Measurements from ENCODE around the gene DPP6.
A peak's percentile ranks its signal among the peaks of the same experiment; 100 is the strongest.

DPP6 gene

GRCh38 chr7:154905146-154905545 lies 852.9 kb downstream of the DPP6 start:
- DNase-seq (ENCODE audit: low spot score), result no peak

GRCh38 chr7:154905615-154906014 lies 853.4 kb downstream of the DPP6 start:
- no peak for FAIRE-seq
- DNase-seq (ENCODE audit: low spot score), result no peak

More at GRCh38 chr7:154905146-154905545, 852.9 kb downstream of the DPP6 start:
- FAIRE-seq, result no peak

DNA sequence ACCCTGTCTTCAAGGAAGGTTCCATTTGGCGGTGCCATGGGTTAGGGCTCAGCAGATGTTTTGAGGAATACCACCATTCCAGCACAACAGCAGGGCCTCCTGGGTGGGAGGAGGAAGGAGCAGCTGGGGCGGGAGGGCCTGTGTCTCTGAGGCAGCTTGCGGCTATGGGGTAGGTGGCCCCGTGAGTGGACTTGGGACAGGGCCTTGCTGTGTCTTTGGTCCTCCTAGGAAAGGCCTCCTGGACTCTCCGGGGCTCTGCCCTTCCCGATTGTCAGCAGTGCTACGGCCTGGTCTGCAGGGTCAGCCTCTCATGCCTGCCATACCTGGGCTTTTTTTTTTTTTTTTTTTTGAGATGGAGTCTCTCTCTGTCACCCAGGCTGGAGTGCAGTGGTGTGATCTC lies 854.0 kb downstream of the DPP6 start:
- FAIRE-seq (no peak), DNase-seq (ENCODE audit: low spot score) (no peak)

GRCh38 chr7:154906736-154907355 lies 854.6 kb downstream of the DPP6 start:
- DNase-seq (ENCODE audit: low spot score) (no peak), FAIRE-seq (no peak)

DNA sequence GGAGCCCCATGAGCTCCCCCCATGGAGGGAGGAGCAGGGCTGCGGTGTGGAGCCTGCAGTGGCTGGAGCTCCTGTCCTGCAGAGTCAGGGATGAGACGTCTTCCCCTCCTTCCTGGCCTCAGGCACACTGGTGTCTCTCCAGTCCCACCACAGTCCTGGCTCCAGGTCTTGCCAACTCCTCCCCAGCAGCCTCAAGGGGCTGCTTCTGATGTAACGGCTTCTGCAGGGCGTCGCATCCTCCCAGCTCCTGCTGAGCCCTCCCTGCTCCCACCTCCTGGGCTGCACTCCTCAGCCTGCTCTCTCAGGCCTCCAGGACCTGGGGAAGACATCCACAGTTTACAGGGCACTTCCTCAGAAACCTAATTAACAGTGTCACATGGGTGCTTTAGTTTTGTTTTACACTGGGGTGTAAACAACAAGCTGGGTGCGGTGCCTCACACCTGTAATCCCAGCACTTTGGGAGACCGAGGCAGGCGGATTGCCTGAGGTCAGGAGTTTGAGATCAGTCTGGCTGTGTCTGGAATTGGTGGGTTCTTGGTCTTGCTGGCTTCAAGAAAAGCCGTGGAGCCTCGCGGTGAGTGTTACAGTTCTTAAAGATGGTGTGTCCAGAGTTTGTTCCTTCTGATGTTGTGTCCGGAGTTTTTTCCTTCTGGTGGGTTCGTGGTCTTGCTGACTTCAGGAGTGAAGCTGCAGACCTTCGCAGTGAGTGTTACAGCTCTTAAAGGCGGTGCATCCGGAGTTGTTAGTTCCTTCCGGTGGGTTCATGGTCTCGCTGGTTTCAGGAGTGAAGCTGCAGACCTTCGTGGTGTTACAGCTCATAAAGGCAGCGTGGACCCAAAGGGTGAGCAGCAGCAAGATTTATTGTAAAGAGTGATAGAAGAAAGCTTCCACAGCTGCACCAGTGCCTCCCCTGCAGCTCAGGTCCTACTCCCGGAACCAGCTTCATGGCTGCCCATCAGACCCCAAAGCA lies 855.7 kb downstream of the DPP6 start:
- DNase-seq (ENCODE audit: low spot score) (no peak), FAIRE-seq (no peak)

GRCh38 chr7:154909241-154910105 lies 857.3 kb downstream of the DPP6 start:
- no peak for DNase-seq (ENCODE audit: low spot score)

GRCh38 chr7:154910125-154910524 lies 857.9 kb downstream of the DPP6 start:
- DNase-seq (ENCODE audit: low spot score) (no peak), FAIRE-seq (no peak)

More at GRCh38 chr7:154909241-154910105, 857.3 kb downstream of the DPP6 start:
- FAIRE-seq, result no peak

GRCh38 chr7:154910977-154911376 lies 858.8 kb downstream of the DPP6 start:
- FAIRE-seq, result no peak
- DNase-seq (ENCODE audit: low spot score), result no peak

GRCh38 chr7:154911411-154911810 lies 859.2 kb downstream of the DPP6 start:
- FAIRE-seq (no peak), DNase-seq (ENCODE audit: low spot score) (no peak)

GRCh38 chr7:154911862-154912455 lies 859.8 kb downstream of the DPP6 start:
- FAIRE-seq, result no peak
- no peak for DNase-seq (ENCODE audit: low spot score)

GRCh38 chr7:154912871-154913637 lies 860.9 kb downstream of the DPP6 start:
- no peak for DNase-seq (ENCODE audit: low spot score)
- FAIRE-seq, result no peak

DNA sequence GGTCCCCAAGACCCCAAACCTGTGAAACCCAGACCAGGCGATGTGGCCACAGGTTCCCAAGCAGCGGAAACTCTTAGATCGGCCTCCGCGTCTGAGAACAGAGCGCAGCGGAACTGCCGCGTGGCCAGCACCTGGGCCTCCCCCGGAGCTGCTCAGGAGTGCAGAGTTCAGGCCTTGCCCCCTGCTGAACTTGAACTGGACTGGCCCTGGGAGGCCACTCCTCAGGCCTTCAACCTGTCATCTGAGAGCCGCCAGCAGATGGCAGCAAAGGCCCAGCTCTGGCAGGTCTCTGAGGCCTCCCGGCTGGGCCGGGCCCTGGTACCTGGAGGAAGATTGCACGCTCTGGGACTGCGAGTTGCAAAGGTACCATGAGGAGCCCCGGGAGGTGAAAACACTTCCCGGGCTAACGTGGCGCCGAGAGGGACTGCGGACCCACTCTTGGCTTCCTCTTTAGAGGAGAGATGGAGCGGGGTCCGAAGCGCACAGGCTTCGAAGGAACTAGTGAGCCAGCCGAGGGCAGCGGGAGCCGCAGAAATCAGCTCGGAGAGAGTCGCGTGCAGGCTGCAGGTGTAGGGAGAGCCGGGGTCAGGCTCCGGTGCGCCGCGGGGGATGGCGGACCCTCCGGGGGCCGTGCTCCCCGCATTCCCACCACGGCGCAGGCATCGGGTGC lies 861.6 kb downstream of the DPP6 start:
- FAIRE-seq (no peak), DNase-seq (ENCODE audit: low spot score) (peak; percentile 54)

GRCh38 chr7:154914308-154914995 lies 862.3 kb downstream of the DPP6 start:
- FAIRE-seq, result no peak
- no peak for DNase-seq (ENCODE audit: low spot score)

DNA sequence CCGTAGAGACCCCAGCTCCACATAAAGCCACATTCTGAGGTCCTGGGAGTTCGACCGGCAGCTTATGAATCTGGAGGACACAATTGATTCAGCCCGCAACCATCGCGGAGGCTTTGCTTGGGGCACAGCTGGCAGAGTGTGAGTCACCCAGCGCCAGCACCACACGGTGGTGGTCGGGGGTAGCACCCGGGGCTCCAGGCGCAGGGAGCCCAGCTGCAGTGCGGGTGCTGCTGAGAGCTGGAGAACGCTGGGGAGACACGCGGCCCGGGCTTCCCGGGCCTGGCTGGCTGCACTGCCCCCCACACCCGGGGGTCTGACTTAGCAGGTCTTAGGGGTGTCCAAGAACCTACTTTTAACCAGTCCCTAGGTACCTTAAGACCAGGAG lies 862.8 kb downstream of the DPP6 start:
- FAIRE-seq (no peak), DNase-seq (ENCODE audit: low spot score) (no peak)

DNA sequence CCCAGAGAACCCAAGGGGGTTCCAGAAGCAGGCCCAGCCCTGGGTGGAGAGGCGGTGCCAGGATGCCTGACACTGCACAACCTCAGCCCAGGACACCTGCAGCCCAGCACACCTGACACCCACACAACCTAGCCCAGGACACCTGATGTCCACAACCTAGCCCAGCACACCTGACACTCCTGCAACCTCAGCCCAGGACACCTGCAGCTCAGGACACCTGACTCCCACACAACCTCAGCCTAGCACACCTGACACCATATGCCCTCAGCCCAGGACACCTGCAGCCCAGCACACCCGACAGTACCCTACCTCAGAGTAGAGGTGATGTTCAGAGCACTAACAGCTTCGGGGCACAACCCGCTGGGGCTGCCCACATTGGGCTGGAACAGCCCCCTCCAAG lies 863.4 kb downstream of the DPP6 start:
- no peak for DNase-seq (ENCODE audit: low spot score)
- FAIRE-seq, result no peak

DNA sequence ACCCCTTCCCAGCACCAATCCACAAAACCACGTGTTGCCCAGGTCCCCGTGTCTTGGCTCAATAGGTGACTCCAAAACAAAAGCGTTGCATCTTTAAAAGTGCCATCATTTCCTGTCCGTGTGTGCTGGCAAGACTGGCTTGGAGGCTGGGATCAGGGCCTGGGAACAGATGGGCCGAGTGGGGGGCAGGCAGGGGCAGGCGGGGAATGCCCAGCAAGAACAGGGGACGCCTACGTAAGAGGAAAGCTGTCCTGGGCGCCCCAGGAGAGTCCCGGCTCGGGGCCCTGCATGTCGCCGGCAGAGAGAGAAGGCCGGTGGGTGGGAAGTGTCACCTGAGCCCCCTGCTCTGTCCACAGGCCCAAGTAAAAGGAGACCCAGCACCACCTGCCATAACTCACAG lies 864.2 kb downstream of the DPP6 start:
- FAIRE-seq, result no peak
- DNase-seq (ENCODE audit: low spot score), result no peak

GRCh38 chr7:154916856-154917807 lies 864.9 kb downstream of the DPP6 start:
- no peak for FAIRE-seq
- DNase-seq (ENCODE audit: low spot score), result no peak

- FAIRE-seq (no peak), DNase-seq (ENCODE audit: low spot score) (no peak)
Measured at GRCh38 chr7:154917808-154918160, 865.6 kb downstream of the DPP6 start.
